K562 (cell line): ENCODE data around the gene CNIH3. TPM values are rescaled to one million over a fixed set of nuclear protein-coding genes. Genes with fewer than 3 reads are reported as not detected.

ENCODE experiments used
- ATAC-seq: fragments of 200-7000 bp; cut with Tn5 transposase; 3 replicates; pipeline ENCODE4 v1.9.1; 2020; ENCODE audit warnings: moderate library complexity
- BruUV-seq: library from RNA; stranded (reverse); fragments of 400-500 nt; replicated peaks from 2 replicates; lab custom pipeline; 2021; lab: Mats Ljungman, UMichigan
- CTCF ChIA-PET: fragments of 300-600 bp; formaldehyde crosslinking; extraction: SDS; loops from one replicate; lab custom pipeline; 2021; ENCODE audit warnings: low intra/inter-chr PET ratio; lab: Yijun Ruan, JAX
- POLR2A ChIA-PET: fragments of 300-600, 350-650 bp; sonication (Branson Sonifier 250); formaldehyde crosslinking; extraction: SDS; loops from one replicate; lab custom pipeline; 2021; ENCODE audit warnings: antibody characterized with exemption, inconsistent platforms; lab: Yijun Ruan, JAX
- DNase-seq, 4 experiments: peaks; one replicate each; pipeline versions ENCODE4 v3.0.0 to v3.0.0-alpha.2; 2011 to 2018; ENCODE audit warnings: low spot score in 3 of 4, mixed read lengths in 3 of 4; ENCODE audit errors: extremely low read depth in 1 of 4
- FAIRE-seq: peaks from 2 replicates; lab custom pipeline; 2011; peaks lifted over from hg19 to GRCh38; lab: Jason Lieb, UNC
- H2AFZ ChIP-seq: 2 replicates; pipeline ENCODE4 v1.6.0; 2011; ENCODE audit warnings: low read depth, low read length, control low read depth, inconsistent platforms
- H3K27ac ChIP-seq: fragments of 200-600 bp; 3 replicates; pipeline ENCODE4 v1.8.0; 2011; ENCODE audit warnings: low read depth, mild to moderate bottlenecking, control low read depth, inconsistent platforms, low read length, moderate library complexity, mixed read lengths; ENCODE audit errors: extremely low read depth
- H3K27me3 ChIP-seq, 2 experiments: fragments of 300-600 bp in 1 of 2; 2 replicates in 1 of 2; 3 replicates in 1 of 2; pipeline versions ENCODE4 v1.6.0 to v1.8.0; 2011; ENCODE audit warnings: inconsistent platforms in 2 of 2, low read length in 2 of 2, mild to moderate bottlenecking in 1 of 2, mixed read lengths in 1 of 2, moderate library complexity in 1 of 2; ENCODE audit not compliant: control insufficient read depth in 2 of 2, insufficient read depth in 2 of 2
- H3K36me3 ChIP-seq: fragments of 300-600 bp; 3 replicates; pipeline ENCODE4 v1.8.0; 2011; ENCODE audit warnings: mild to moderate bottlenecking, low read length, inconsistent platforms; ENCODE audit not compliant: control insufficient read depth, insufficient read depth
- H3K4me1 ChIP-seq, 2 experiments: fragments of 200-600 bp in 1 of 2; replicated peaks in 1 of 2; 2 replicates in 1 of 2; 3 replicates in 1 of 2; pipeline versions ENCODE4 v1.5.1 to v1.8.0; 2011; ENCODE audit warnings: inconsistent platforms in 2 of 2, low read length in 2 of 2, mild to moderate bottlenecking in 1 of 2, mixed read lengths in 1 of 2, moderate library complexity in 1 of 2; ENCODE audit not compliant: control insufficient read depth in 2 of 2, insufficient read depth in 2 of 2
- H3K4me2 ChIP-seq: 2 replicates; pipeline ENCODE4 v1.6.1; 2011; ENCODE audit warnings: low read length, control low read depth, inconsistent platforms, mixed read lengths; ENCODE audit not compliant: insufficient read depth
- H3K4me3 ChIP-seq: fragments of 200-600 bp; sonication (generic), shearing (Covaris generic); 2 replicates; pipeline ENCODE4 v1.5.1; 2016; ENCODE audit warnings: control low read depth, inconsistent platforms
- H3K79me2 ChIP-seq: fragments of 200-600 bp; 3 replicates; pipeline ENCODE4 v1.8.0; 2011; ENCODE audit warnings: low read length, inconsistent platforms; ENCODE audit not compliant: control insufficient read depth, insufficient read depth
- H3K9ac ChIP-seq, 2 experiments: 2 replicates each; pipeline versions ENCODE4 v1.6.0 to v1.6.1; 2011; ENCODE audit warnings: low read depth in 2 of 2, low read length in 2 of 2, control low read depth in 1 of 2, inconsistent platforms in 1 of 2, mild to moderate bottlenecking in 1 of 2, mixed read lengths in 1 of 2; ENCODE audit not compliant: insufficient read depth in 1 of 2
- H3K9me1 ChIP-seq: one replicate; pipeline ENCODE4 v1.6.0; 2011; ENCODE audit warnings: inconsistent platforms, mild to moderate bottlenecking, low read length, moderate library complexity; ENCODE audit not compliant: control insufficient read depth, insufficient read depth
- H3K9me3 ChIP-seq: replicated peaks from 2 replicates; pipeline ENCODE4 v1.5.1; 2011; ENCODE audit warnings: low read depth, low read length, inconsistent platforms; ENCODE audit not compliant: control insufficient read depth, insufficient read depth
- H4K20me1 ChIP-seq: replicated peaks from 2 replicates; pipeline ENCODE4 v1.6.1; 2011; ENCODE audit warnings: low read length, inconsistent platforms, mixed read lengths; ENCODE audit not compliant: control insufficient read depth, insufficient read depth
- ATF2 ChIP-seq: sonication (generic); formaldehyde crosslinking; IDR thresholded peaks from 2 replicates; pipeline ENCODE4 v1.8.1; 2022; ENCODE audit warnings: missing genetic modification reagents
- BRF2 ChIP-seq: IDR thresholded peaks from 3 replicates; pipeline ENCODE4 v1.6.1; 2011; ENCODE audit warnings: borderline replicate concordance, mild to moderate bottlenecking; ENCODE audit not compliant: insufficient read length, insufficient read depth
- E2F6 ChIP-seq, 2 experiments: IDR thresholded peaks; 2 replicates each; pipeline ENCODE4 v1.6.1; 2011; ENCODE audit warnings: borderline replicate concordance in 1 of 2, control low read depth in 1 of 2, low read depth in 1 of 2, low read length in 1 of 2, mild to moderate bottlenecking in 1 of 2, mixed read lengths in 1 of 2, moderate library complexity in 1 of 2; ENCODE audit not compliant: insufficient read depth in 1 of 2, insufficient read length in 1 of 2, poor library complexity in 1 of 2, severe bottlenecking in 1 of 2; ENCODE audit errors: extremely low read depth in 1 of 2
- LCOR ChIP-seq: sonication (generic); formaldehyde crosslinking; IDR thresholded peaks from 2 replicates; pipeline ENCODE4 v1.8.0; 2022; ENCODE audit warnings: mild to moderate bottlenecking, missing genetic modification reagents
- MCM7 ChIP-seq, 2 experiments: fragments of 450-650 bp; IDR thresholded peaks; 2 replicates each; pipeline ENCODE4 v1.6.1; 2016 to 2018
- SIN3A ChIP-seq, 2 experiments: fragments of 150-350 bp in 1 of 2; IDR thresholded peaks; 2 replicates each; pipeline ENCODE4 v1.6.1; 2011 to 2016; ENCODE audit warnings: borderline replicate concordance in 2 of 2, low read depth in 2 of 2, low read length in 2 of 2, mild to moderate bottlenecking in 2 of 2, moderate library complexity in 2 of 2; ENCODE audit not compliant: control insufficient read depth in 1 of 2
- SREBF1 ChIP-seq: fragments of 150-350 bp; IDR thresholded peaks from 2 replicates; pipeline ENCODE4 v1.6.1; 2014; ENCODE audit warnings: antibody characterized with exemption, low read depth, low read length, borderline replicate concordance
- SRSF7 ChIP-seq: fragments of 200-400 bp; formaldehyde crosslinking; optimal IDR thresholded peaks from 2 replicates; pipeline ENCODE3; 2017; ENCODE audit warnings: mild to moderate bottlenecking, low read depth, low read length
- STAT5B ChIP-seq: fragments of 250-450 bp; sonication (Bioruptor Pico); IDR thresholded peaks from 2 replicates; pipeline ENCODE4 v1.8.0; 2021; ENCODE audit warnings: mild to moderate bottlenecking, inconsistent platforms
- TCF7 ChIP-seq: sonication (generic); IDR thresholded peaks from 2 replicates; pipeline ENCODE4 v1.6.1; 2016; ENCODE audit warnings: antibody characterized with exemption, borderline replicate concordance
- ZNF146 ChIP-seq: IDR thresholded peaks from one replicate; pipeline ENCODE4 v1.6.1; 2018; ENCODE audit warnings: missing compliant biosample characterization; ENCODE audit not compliant: unreplicated experiment
- ZNF165 ChIP-seq: fragments of 250-450 bp; sonication (Bioruptor Pico); IDR thresholded peaks from 2 replicates; pipeline ENCODE4 v1.4.0; 2020; ENCODE audit warnings: borderline replicate concordance
- WGBS: fragments of 100-300 bp; shearing (Covaris generic); methylation state at CpG from one replicate; pipeline ENCODE4 v1.1.6; 2016; ENCODE audit warnings: low coverage, mixed read lengths; ENCODE audit not compliant: insufficient coverage; ENCODE audit errors: missing lambda C conversion rate; 5-methylcytosine and 5-hydroxymethylcytosine counted together
- in situ Hi-C: fragments of 300-500 bp; cut with MboI; formaldehyde crosslinking; loops from 4 replicates; pipeline ENCODE4 v1.15.0; 2018; ENCODE audit warnings: inconsistent platforms, mixed read lengths
- intact Hi-C: fragments of 100-400 bp; cut with micrococcal nuclease; formaldehyde crosslinking; loops from 2 replicates; pipeline ENCODE4 v1.14.2; 2022
- polyA plus RNA-seq, 8 experiments: library from polyadenylated mRNA; depleted of rRNA in 4 of 8; stranded (reverse) in 5 of 8; unstranded in 3 of 8; fragments of >200 nt; fragmentation: Nextera tagmentation in 2 of 8; fragmentation: Illumina TruSeq in 1 of 8; extraction: Ambion mirVana in 2 of 8; extraction: Trizol in 1 of 8; gene quantifications; 2 replicates each; pipeline versions ENCODE4 v1.2.1 to v1.2.3, GENCODE V29; 2011 to 2014; ENCODE audit warnings: inconsistent platforms in 1 of 8, missing spikeins in 1 of 8
- total RNA-seq, 7 experiments: library from RNA; depleted of rRNA in 6 of 7; stranded (reverse); fragments of >200 nt in 6 of 7; fragmentation: Illumina TruSeq in 2 of 7; extraction: Trizol in 2 of 7; gene quantifications; 2 replicates each; pipeline versions ENCODE4 v1.2.1 to v1.2.3, GENCODE V29; 2011 to 2021; ENCODE audit warnings: low replicate concordance in 1 of 7

The CNIH3 gene
- total and polyA plus RNA-seq, 9 of the 15 experiments (the other 6 are each of a cell fraction or from before 2014, with no cell fraction given) = 0.14 to 1.8 (median 0.79) TPM

DNA sequence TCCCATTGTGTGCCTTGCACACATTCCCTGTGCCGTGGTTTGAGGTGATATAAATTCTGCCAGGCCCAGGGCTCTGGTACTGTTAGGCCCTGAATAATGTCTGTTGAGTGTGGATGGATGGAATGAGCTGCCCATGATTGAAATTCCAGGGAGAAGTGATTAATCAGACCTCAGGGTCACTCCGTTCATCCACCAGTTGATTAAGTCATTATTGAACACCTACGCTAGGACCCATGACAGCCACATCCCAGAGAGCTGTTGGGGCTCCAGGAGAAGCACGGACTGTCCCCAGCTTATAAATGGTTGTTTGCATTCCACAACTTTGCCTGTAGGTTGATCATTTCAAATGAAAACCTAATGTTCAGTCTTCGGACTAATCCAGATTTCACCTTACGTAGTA, 98.4 kb downstream of the CNIH3 start:
- Histone ChIP-seq H3K4me1 (no peaks in the 10 kb centered on the region), H3K9me3 (no peaks in the 10 kb centered on the region), H3K36me3 (no peaks in the 10 kb centered on the region), H3K4me2 (no peak overlapping the region), H2AFZ (no peak overlapping the region), H3K27ac (no peak overlapping the region), H3K4me3 (no peak overlapping the region), H3K9me1 (no peaks in the 10 kb centered on the region), H3K27me3 (peaks cover 9 to 29% of the 10 kb centered on the region in 2 experiments; a peak in 4 of 5 replicates), H4K20me1 (no peaks in the 10 kb centered on the region), H3K79me2 (no peaks in the 10 kb centered on the region), H3K9ac (no peak overlapping the region)
- no peak for TF ChIP-seq ZNF165 (CRISPR knock-in tag)
- TF ChIP-seq MCM7 (IDR thresholded peaks at IDR 0.05) = no peak
- TF ChIP-seq SREBF1 = no peak
- no peak for TF ChIP-seq TCF7
- TF ChIP-seq SRSF7 = no peak
- TF ChIP-seq SIN3A (IDR thresholded peaks at IDR 0.05; ENCODE audit: borderline replicate concordance in 2 of 2, control insufficient read depth in 1 of 2, low read depth in 2 of 2, low read length in 2 of 2) = no peak
- intact Hi-C loops = no loop called here
- in situ Hi-C loops = no loop called here
- ChIA-PET POLR2A (no interaction called here), CTCF (no interaction called here)
- 2% methylated on average over 6 of the region's 6 CpGs for WGBS
- DNase-seq = no peak
- FAIRE-seq = no peak
- no TSS peak for BruUV-seq
- ATAC-seq = no peak

- Histone ChIP-seq H3K27me3 (peaks cover 15 to 29% of the 10 kb centered on the region in 2 experiments), H3K36me3 (no peaks in the 10 kb centered on the region), H3K9ac (no peak overlapping the region), H2AFZ (no peak overlapping the region), H3K9me1 (no peaks in the 10 kb centered on the region), H3K4me1 (no peaks in the 10 kb centered on the region), H3K27ac (no peak overlapping the region), H4K20me1 (no peaks in the 10 kb centered on the region), H3K79me2 (no peaks in the 10 kb centered on the region), H3K4me3 (no peak overlapping the region), H3K9me3 (no peaks in the 10 kb centered on the region), H3K4me2 (no peak overlapping the region)
- ATAC-seq (no peak), FAIRE-seq (no peak), DNase-seq (no peak)
- 2% methylated on average over 9 of the region's 9 CpGs for WGBS
- BruUV-seq = no TSS peak
- ChIA-PET POLR2A (no interaction called here), CTCF (no interaction called here)
- in situ Hi-C loops (no loop called here), intact Hi-C loops (no loop called here)
- TF ChIP-seq LCOR (CRISPR knock-in tag) (no peak), E2F6 (IDR thresholded peaks at IDR 0.05; ENCODE audit: borderline replicate concordance in 1 of 2, extremely low read depth in 1 of 2, insufficient read depth in 1 of 2, insufficient read length in 1 of 2, low read depth in 1 of 2, low read length in 1 of 2, poor library complexity in 1 of 2, severe bottlenecking in 1 of 2) (no peak), BRF2 (no peak), STAT5B (no peak), ZNF146 (no peak), ATF2 (CRISPR knock-in tag) (no peak)
These were observed 102.4 kb downstream of the CNIH3 start for GRCh38 chr1:224718470-224719053.
